GM21717 (cell line): ENCODE results near the gene KCNK3.

Experiments used
- ATAC-seq: cut with Tn5 transposase; IDR thresholded peaks from one replicate; pipeline ENCODE4 v1.9.1; 2021; ENCODE audit warnings: mild to moderate bottlenecking, moderate library complexity; ENCODE audit not compliant: unreplicated experiment

The KCNK3 gene

GRCh38 chr2:26776195-26776800, 83.8 kb downstream of the KCNK3 start:
- ATAC-seq = no peak

- ATAC-seq = no peak
Observed at GRCh38 chr2:26778098-26778497, 85.6 kb downstream of the KCNK3 start.

GRCh38 chr2:26778507-26778906, 86.0 kb downstream of the KCNK3 start:
- ATAC-seq = no peak

- no peak for ATAC-seq
Observed at GRCh38 chr2:26780203-26780760, 87.8 kb downstream of the KCNK3 start.
